ENCODE data around the gene FHL3.
"Not testable (repeated sequence)": the region's sequence is repeated elsewhere in the genome, so short reads cannot be mapped to it uniquely, and the experiment has no call there.

FHL3 gene

DNA sequence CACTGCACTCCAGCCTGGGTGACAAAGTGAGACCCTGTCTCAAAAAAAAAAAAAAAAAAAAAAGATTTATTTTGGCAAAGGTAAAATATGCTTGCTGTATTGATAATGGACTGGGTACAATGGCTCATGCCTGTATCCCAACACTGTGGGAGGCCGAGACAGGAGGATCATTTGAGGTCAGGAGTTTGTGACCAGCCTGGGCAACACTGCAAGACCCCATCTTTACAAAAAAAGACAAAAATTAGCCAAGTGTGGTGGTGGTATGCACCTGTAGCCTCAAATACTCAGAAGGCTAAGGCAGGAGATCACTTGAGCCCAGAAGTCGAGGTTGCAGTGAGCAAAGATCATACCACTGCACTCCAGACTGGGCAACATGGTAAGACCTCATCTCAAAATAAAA lies 21.8 kb downstream of the FHL3 start:
- DNase-seq = no peak

DNA sequence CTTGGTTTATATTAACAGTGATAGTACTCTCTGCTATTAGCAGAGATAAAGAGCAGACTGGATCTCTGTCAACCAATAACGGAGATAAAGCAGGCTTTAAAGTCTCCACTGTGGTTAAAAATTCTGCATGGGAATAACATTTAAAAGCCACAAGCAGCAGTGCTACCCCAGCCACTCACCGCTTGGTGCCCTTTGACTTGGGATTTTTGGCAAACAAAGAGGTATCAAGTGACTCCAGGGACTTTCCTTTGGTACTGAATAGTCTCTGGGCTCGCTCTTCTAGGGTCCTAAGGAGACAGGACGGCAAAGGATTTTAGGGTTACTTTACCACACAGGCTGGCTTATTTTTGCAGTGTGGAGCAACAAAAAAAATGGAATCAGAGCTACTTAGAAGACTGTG lies 26.8 kb downstream of the FHL3 start:
- DNase-seq = no peak

DNA sequence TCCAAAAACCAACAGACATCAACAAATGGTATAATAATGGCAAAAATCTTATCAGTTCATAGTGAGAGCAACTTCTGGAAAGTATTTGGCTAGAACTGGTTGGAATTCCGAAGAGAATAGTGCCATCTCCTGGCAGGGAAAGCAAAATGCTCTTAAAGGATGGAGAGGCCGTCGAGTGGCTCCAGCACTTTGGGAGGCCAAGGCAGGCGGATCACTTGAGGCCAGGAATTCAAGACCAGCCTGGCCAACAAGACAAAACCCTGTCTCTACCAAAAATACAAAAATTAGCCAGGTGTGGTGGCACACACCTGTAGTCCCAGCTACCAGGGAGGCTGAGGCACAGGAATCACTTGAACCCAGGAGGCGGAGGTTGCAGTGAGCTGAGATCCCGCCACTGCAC lies 30.2 kb downstream of the FHL3 start:
- DNase-seq = peak; percentile 2

DNA sequence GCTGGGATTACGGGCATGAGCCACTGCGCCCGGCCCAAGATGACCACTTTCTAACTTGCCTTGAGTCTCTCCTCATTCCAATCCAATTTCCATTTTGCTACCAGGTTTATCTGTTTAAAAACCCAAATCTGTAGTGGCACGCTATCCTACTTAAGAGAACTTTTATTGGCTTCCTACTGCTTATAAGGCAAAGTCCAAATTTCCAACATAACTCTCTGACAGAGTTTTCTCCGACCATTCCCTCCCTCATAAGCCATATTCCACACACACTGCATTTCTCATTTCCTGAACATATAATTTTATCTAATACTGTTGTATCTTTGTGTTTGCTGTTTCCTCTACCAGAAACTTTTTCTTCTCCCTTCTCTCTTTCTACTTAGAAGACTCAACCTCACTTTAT lies 30.7 kb downstream of the FHL3 start:
- no peak for DNase-seq

DNA sequence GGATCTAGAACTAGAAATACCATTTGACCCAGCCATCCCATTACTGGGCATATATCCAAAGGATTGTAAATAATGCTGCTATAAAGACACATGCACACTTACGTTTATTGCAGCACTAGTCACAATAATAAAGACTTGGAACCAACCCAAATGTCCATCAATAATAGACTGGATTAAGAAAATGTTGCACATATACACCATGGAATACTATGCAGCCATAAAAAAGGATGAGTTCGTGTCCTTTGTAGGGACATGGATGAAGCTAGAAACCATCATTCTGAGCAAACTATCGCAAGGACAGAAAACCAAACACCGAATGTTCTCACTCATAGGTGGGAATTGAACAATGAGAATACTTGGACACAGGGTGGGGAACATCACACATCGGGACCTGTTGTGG lies 31.6 kb downstream of the FHL3 start:
- DNase-seq = not testable (repeated sequence)

DNA sequence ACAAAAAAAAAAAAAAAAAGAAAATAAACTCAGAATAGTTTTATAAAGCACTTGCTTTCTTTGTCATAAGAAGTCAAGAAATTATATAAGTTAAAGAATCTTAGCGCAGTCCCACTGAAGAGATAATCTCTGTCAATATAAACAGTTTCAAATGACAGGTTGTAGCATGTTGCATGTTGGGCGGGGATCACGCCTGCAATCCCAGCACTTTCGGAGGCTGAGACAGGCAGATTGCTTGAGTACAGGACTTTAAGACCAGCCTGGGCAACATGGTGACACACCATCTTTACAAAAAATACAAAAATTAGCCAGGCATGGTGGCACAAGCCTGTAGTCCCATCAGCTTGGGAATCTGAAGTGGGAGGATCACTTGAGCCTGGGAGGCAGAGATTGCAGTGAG lies 40.0 kb downstream of the FHL3 start:
- no peak for DNase-seq

DNA sequence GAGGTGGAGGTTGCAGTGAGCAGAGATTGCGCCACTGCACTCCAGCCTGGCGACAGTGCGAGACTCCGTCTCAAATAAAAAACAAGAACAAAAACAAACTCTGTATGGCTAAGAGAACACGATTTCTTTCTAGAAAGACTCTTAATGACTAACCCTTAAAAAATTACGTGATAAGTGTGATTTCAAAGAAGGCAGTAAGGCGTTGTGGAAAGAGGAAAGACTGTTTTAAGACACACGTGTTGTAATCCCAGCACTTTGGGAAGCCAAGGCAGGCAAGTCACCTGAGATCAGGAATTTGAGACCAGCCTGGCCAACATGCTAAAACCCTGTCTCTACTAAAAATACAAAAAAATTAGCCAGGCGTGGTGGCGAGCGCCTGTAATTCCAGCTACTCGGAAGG lies 41.2 kb downstream of the FHL3 start:
- DNase-seq = not testable (repeated sequence)

DNA sequence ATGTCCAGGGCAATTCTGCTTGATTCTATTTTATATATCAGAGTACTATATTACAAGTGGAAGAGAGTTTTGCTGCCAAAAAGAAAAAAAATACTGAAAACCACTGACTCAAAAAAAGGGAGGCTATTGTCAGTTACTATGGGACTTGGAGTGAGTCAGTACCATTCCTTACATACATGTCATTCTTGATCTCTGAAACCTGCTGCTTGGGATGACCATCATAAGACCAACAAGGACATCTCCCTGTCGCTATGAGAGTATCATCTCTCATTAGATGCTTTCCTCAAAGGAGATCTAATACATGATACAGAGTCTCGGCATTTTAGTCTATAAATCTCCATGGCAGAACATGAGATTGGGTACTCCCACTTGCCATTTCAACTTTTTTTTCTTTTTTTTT lies 46.6 kb downstream of the FHL3 start:
- DNase-seq = no peak

DNA sequence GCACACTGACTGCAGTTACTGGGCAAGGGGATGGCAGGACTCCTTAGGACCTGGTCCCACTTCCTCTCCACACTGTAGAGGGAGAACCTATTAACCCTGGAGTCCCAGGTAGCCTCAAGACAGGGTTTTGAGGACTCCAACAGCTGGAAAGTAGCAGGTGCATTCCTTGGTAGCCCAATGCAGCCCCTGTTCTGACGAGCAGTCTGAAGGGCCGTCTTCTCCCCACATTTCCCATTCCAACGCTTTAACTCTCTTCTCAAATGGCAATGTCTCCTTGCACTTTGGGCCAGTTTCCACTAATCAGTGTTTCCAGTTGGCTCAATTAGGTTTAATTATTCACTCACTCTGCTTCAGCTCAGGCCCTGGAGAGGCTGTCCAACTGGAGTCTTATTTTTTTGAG lies 49.6 kb downstream of the FHL3 start:
- DNase-seq = no peak

DNA sequence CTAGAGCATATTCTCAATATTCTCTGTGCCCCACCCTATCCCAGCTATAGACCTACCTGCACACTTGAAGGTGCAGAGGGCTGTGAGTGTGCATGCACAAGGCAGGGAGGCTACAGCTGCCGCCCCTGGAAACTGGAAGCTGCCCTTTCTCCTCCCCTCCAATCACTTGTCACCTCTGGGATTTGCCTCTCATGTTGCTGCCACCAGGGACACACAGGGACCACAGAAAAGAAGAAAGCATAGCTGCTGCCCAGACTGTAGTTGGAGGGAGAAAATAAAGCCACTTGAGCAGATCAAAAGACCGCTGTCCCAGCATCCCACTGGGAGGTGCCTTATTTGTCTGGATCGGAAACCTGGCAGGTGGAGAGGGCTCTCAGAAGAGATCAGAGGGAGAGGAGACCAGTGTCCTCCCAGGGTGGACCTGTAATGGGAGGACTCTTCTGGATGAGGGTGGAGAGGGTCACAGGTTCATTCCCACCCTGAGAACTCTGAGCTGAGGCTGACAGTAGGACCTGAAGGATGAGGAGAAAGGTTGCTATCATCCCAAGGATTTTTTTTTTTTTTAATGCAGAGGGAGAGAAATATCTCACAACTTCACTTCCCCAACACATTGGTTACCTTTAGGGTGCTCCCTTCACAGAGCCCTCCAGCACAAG lies 50.9 kb downstream of the FHL3 start:
- DNase-seq = peak; percentile 20

DNA sequence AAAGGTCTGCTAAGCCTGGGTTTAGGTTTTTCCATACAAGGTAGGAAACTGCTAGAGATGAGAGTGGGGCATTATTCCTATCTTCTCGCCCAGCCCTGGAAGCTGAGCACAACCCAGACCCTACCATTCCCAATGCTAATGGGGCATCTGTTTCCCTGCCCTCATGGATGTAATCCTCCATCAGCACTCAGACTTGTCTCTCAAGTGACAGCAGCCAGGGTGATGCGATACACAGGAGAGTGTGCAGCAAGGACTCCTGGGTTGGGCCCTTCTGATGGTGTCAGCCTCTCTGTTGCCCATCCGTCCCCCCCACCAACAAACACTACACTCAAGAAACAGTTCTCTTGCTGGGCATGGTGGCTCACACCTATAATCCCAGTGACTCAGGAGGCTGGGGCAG lies 52.6 kb downstream of the FHL3 start:
- no peak for DNase-seq

DNA sequence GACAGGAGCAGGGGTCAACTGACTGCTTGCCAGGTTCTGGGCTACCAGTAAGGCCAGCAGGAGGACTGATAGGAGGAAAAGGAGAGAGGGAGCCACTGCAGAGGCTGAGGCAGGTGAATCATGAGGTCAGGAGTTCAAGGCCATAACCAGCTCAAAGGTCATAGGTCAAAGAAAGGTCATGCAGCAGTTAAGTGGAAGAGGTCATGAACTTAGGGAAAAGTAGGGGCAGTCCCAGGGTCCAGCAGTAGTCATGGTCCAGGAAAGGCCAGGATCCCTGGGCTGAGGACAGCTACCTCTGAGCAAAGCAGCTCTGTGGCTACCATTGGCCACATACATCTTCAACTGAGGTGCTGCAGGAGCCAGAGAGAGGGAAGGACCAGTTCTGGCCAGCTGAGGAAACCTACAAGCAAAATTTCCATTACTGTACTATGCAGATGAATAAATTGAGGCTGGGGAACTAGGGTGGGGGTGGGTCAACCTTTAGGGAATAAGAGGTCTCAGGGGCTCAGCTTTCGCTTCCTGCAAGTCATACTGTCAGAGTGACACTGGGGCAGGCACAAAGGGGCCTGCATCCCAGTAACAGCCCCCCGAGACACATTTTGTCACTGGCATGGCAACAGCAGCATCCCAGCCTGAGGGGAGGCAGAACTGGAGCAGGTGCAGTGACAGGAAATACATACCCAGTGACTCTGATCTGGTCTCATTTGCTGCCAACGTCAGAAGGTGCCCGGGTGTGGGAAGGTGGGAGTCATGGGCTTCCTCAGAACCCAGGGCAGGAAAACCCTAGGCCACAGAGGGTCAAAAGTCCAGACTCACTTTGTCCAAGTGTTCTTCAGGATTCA lies 53.3 kb downstream of the FHL3 start:
- DNase-seq = no peak

DNA sequence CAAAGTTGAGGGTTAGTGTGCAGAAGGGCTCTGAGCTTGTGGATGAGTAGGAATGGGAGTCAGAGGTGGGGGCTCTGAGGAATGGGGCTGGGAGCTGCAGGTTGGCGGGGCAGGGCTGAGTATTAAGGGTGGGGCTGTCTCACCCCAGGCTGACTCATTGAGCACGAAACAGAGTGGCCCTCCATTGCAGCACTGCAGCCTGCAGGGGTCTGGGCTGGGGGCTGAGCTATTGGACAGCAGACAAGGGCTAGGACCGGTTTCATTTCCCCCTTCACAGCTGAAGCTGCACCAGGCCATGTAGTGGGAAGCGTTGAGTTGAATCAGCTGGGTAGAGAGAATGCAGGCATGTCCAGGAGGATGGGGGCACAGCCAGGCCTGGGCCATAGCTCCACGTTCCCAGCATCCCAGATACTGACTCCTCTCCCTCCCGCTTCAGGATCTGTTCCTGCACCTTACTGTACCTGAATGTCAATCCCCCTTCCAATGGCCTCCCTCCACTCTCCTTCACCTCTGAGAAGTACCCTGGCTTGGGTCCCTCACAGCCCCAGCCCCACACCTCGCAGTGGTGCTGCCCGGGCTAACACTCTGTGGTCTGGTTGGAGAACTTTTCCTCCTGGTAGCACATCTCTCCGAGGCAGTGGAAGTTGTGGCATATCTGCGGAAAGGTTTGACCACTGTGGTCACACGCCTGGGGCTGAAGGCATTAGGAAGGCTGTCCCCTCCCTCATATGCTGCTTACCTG lies 54.1 kb downstream of the FHL3 start:
- no peak for DNase-seq

DNA sequence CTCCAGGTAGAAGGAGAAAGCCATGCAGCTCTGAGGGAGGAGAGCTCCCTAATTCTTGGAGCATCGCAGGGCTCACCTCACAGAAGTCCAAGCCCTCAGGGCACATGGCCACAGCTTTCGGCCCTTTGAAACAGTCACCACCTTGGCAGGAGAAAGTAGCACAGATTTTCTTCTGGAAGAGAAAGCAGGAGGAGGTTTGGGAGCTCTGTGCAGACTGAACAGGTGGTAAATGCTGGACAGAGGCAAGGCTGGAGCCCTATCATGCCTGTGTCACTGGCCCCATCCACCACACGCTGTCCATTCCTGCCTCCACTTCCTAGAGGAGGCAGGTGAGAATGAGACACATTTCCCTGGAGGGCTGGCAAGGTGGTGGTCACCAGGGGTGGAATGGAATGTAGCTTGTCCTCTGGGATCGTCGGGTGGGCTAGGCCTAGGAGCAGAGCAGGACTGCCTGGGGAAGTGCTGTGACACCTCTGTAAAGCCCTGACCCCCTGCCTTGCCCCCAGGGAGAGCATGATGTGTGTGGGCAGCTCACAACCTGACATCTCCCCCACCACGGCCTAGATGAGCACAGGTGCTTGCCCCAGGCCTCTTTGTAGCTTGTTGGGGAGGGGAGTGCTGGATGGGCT lies 55.7 kb downstream of the FHL3 start:
- no peak for DNase-seq

DNA sequence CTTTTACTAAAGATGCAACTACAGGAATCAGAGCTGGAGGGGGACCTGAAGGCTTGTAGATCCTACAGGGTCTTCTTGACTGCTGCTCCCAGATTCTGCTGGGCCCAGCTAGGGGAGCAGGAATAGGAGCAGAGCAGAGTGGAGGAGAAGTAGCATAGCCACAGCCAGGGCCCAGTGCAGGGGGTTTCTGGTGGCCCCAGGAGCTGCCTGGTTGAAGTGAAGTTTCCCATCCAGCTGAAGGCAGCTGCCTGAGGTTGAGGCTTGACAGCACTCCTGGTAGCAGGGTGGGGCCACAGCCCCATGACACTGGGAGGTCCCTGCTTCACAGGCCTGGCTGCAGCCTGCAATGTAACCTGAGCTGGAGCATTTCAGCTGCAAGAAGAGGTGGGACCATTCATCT lies 56.5 kb downstream of the FHL3 start:
- DNase-seq = no peak

DNA sequence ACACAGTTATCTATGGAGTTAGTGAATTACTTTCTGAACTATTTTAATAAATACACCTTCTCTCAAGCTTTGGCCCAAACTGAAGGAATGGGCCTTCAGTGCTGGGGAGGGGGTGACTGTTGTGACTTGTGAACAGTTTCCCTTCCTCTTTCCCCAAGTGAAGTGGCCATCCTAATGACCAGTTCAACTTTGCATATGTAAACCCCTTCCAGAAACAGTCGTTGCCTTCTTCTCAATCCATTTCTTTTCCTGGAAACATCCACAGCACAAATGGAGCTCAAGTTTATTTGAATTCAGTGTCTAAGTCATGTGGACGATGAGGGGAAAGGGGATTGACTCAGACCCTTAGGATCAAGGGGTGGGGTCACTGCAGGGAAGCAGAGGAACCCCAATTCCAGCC lies 57.1 kb downstream of the FHL3 start:
- no peak for DNase-seq

DNA sequence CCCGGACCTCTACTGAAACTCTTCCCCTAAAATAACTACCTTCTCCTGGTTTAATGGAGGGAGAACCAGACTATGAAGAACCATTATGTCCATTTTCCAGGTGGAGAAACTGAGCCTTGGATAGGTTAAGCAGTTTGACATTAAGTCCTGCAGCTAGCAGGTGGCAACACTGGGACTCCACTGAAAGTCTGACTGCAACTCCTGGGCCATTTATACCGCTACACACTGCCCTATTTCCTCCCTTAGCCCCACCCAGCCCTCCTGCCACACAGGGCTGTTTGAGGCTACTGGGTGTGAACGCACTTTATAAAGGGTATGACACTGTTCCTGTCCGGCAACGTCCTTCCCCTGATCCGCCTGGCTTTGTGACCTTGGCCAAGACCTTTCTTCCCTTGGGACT lies 58.0 kb downstream of the FHL3 start:
- DNase-seq = no peak
